Large intestine (tissue), 3 donors: ENCODE data around the gene MLLT6. TPM values are rescaled to one million over a fixed set of nuclear protein-coding genes. Genes with fewer than 3 reads are reported as not detected.

Source experiments
- DNase-seq, 2 donors: peaks; one replicate each; pipeline versions ENCODE4 v3.0.0 to v3.0.0-alpha.2; 2013
- H3K27ac ChIP-seq: one replicate; pipeline ENCODE4 v1.5.1; 2013; ENCODE audit warnings: low read length
- H3K27me3 ChIP-seq: 2 replicates; pipeline ENCODE4 v1.6.1; 2013; ENCODE audit warnings: low read length; ENCODE audit not compliant: control insufficient read depth, insufficient read depth
- H3K36me3 ChIP-seq: 2 replicates; pipeline ENCODE4 v1.6.1; 2013; ENCODE audit warnings: low read length; ENCODE audit not compliant: control insufficient read depth, insufficient read depth
- H3K4me1 ChIP-seq: one replicate; pipeline ENCODE4 v1.6.1; 2013; ENCODE audit warnings: low read length; ENCODE audit not compliant: control insufficient read depth, insufficient read depth
- H3K4me3 ChIP-seq: one replicate; pipeline ENCODE4 v1.5.1; 2013; ENCODE audit warnings: low read length
- H3K9me3 ChIP-seq: one replicate; pipeline ENCODE4 v1.6.1; 2013; ENCODE audit warnings: mild to moderate bottlenecking, low read depth, low read length, moderate library complexity; ENCODE audit not compliant: control insufficient read depth
- WGBS: methylation state at CpG from one replicate; pipeline ENCODE4 v1.1.5; 2013; ENCODE audit warnings: low lambda C conversion rate; ENCODE audit not compliant: insufficient coverage; 5-methylcytosine and 5-hydroxymethylcytosine counted together
- polyA plus RNA-seq: library from polyadenylated mRNA; unstranded; fragments of 120-200 nt; gene quantifications from one replicate; pipeline ENCODE4 v1.2.1, GENCODE V29; 2013

The MLLT6 gene
- polyA plus RNA-seq, 1 donor = 98.2 TPM

DNA sequence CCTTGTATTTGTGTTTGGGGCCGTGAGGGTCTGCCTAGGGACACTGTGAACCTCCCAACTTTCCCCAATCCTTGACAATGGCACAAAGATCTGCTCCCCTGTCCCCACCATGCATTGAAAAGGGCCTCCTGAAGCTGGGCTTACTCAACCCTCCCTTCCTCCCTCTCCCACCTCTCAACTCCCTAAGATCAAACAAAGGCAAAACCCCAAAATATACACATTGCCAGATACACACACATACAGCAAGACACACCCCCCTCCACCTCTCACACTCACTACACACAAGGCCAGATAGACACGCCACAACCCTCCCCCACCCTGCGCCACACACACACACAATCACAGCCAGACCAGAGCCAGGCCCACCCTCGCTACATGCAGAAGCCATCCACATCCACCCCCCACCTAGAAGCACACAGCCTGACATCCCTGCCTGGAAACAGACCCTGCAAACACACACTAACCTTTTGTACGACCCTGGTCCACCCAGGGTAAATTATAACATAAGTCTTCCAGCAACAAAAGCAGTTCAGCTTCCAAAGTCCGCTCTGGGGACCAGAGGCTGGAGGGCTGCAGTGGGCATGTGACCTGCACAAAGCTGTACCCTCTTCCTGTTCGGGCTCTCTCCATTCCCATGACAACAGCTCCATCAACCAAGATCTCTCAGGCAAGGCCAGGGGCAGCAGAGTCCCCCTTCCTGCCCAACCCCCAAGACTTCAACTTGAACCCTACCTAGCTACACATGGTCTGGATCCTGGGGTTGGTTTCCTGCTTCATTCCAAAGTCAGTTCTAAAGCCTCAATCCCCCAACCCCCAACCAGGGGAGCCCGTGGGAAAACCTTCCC is 41.2 kb downstream of the MLLT6 start:
- Histone ChIP-seq H3K27me3 (peaks cover 9% of the 10 kb centered on the region), H3K27ac (peak overlapping the region; percentile 87), H3K36me3 (no peaks in the 10 kb centered on the region), H3K9me3 (no peaks in the 10 kb centered on the region), H3K4me3 (peak overlapping the region; percentile 81), H3K4me1 (peaks cover 67% of the 10 kb centered on the region)
- peak in 1 of 2 donors; percentile 86 for DNase-seq
- no CpG with 5 or more reads among the region's 8 CpGs for WGBS

DNA sequence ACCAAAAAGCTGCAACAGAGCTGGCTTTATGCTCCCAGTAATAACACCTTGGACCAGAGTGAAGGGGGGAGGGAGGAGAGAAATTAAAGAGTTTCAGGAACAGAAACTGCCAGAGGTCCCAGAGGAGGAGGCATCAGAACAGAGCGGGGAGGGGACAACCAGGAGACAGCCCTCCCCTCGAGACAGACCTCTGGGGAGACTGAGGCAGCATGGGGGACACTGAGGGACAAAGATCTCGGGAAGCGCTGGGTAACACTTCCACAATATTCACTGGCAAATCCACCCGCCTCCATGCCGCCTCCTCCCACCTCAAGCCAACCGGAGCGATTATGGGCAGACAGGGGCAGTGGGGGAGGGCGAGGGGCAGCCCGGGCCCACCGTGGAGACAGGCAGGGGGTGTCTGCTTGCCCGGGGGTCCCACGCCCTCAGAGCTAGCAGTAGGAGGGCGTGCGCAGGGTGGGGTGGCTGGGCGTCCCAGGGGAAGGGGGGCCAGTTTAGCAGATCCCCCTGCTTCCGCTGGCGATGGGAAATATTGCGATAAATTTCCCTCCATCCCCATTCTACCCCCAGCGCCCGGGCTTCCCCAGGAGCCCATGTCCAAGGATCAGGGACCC is 41.9 kb downstream of the MLLT6 start:
- H3K36me3 ChIP-seq = no peaks in the 10 kb centered on the region
- peaks cover 63% of the 10 kb centered on the region for H3K4me1 ChIP-seq
- peaks cover 9% of the 10 kb centered on the region for H3K27me3 ChIP-seq
- DNase-seq = no peak
- no CpG with 5 or more reads among the region's 21 CpGs for WGBS
- no peaks in the 10 kb centered on the region for H3K9me3 ChIP-seq
- peak overlapping the region; percentile 87 for H3K27ac ChIP-seq
- peak overlapping the region; percentile 81 for H3K4me3 ChIP-seq

DNA sequence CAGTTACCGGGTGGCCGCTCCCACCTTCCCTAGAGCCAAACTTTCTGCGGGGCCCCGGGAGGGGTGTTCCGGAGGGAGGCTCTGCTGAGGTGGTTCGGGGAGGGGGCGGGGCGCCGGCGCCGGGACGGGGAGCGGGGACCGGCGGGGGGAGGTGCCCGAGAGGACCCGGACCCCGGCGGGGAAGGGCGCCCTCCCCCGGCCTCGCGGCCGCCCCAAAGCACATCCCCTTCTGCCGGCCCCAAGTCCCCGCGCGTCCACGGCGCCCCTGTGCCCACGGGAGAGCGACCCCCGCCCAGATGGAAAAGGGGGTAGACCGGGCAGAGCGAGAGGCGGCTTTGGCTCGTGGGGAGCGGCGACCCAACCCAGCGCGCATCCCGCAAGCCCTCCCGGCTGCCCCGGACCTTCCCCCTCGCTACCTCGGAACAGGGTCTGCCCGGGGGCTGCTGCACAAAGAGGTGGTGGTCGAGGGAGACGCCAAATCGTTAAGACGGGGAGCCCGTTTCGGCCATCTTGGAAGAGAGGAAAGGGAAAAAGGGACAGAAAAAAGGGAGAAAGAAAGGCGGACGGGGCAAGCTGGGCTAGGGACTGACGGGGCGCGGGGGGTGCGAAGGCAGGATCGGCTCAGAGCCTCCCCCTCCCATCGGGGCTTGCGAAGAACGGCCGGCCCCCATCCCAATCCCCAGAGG is 42.5 kb downstream of the MLLT6 start:
- WGBS = no CpG with 5 or more reads among the region's 64 CpGs
- H3K4me1 ChIP-seq = peaks cover 57% of the 10 kb centered on the region
- peaks cover 9% of the 10 kb centered on the region for H3K27me3 ChIP-seq
- peak overlapping the region; percentile 81 for H3K4me3 ChIP-seq
- H3K9me3 ChIP-seq = no peaks in the 10 kb centered on the region
- DNase-seq = peak in 1 of 2 donors; percentile 48
- H3K36me3 ChIP-seq = no peaks in the 10 kb centered on the region
- peak overlapping the region; percentile 87 for H3K27ac ChIP-seq

DNA sequence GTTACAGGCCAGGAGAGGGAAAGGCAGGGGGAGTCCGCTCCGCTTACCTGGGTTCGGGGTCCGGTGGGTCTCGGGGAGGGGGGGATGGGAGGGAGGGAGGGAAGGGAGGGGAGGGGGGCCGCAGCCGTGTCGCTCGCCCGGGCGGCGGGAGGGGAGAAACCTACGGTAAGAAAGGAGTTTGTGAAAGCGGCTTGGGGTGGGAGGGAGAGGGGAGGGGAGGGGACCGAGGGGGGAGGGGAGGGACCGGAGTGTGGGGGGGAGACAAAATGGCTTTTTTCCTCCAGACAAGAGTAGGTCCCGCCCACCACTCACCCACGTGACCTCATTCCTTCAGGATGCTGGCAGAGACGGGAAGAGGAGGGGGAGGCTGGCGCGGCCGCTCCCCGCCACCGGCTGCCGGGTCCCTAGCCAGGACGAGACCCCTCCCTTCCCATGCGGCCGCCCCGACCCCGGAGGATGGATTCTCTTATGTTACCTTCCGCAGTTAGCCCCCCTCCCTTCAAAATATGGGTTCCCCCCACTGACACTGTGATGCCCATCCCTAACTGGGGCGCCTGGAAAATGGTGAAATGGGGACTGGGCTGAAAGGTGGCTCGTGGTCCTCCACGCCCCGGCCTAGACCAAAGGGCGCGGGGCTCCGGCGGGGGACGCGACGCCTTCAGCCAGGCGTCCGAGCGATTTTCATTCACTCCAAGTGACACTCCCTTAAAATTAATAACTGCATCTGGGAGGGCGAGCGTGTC is 43.2 kb downstream of the MLLT6 start, which contains the start of gene PCGF2:
Gene PCGF2, minus strand, starts transcription at position 188 of the 743 bp plus-strand sequence. CDS start 7,934 bp downstream, outside the sequence.
- H3K4me1 ChIP-seq = peaks cover 50% of the 10 kb centered on the region
- WGBS = no CpG with 5 or more reads among the region's 47 CpGs

DNA sequence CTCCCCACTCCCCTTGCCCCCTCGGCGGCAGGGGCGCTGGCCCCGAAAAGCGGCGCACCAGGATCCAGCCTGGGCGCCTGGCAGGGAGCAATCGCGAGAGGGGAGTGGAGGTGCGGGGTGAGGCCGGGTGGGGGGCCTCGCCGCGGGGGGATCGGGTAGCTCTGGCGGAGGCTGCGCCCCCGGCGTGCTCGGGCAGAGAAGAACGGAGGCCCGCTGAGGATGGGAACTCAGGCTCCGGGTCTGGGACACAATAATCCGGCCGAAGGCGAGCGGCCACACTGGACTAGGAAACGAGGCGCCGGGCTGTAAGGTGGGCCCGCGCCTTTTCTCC is 43.8 kb downstream of the MLLT6 start:
- H3K27ac ChIP-seq = peak overlapping the region; percentile 75
- peaks cover 48% of the 10 kb centered on the region for H3K4me1 ChIP-seq
- H3K27me3 ChIP-seq = peaks cover 9% of the 10 kb centered on the region
- H3K9me3 ChIP-seq = no peaks in the 10 kb centered on the region
- peaks cover 2% of the 10 kb centered on the region for H3K36me3 ChIP-seq
- peak overlapping the region; percentile 81 for H3K4me3 ChIP-seq
- no peak for DNase-seq
- no CpG with 5 or more reads among the region's 32 CpGs for WGBS

More for the DNA sequence above, 43.2 kb downstream of the MLLT6 start, which contains the start of gene PCGF2:
- Histone ChIP-seq H3K9me3 (no peaks in the 10 kb centered on the region), H3K27me3 (peaks cover 9% of the 10 kb centered on the region), H3K36me3 (no peaks in the 10 kb centered on the region), H3K27ac (peak within 1 kb of the TSS; percentile 87), H3K4me3 (peak within 1 kb of the TSS; percentile 81)
- peak; percentile 85 to 86 for DNase-seq

DNA sequence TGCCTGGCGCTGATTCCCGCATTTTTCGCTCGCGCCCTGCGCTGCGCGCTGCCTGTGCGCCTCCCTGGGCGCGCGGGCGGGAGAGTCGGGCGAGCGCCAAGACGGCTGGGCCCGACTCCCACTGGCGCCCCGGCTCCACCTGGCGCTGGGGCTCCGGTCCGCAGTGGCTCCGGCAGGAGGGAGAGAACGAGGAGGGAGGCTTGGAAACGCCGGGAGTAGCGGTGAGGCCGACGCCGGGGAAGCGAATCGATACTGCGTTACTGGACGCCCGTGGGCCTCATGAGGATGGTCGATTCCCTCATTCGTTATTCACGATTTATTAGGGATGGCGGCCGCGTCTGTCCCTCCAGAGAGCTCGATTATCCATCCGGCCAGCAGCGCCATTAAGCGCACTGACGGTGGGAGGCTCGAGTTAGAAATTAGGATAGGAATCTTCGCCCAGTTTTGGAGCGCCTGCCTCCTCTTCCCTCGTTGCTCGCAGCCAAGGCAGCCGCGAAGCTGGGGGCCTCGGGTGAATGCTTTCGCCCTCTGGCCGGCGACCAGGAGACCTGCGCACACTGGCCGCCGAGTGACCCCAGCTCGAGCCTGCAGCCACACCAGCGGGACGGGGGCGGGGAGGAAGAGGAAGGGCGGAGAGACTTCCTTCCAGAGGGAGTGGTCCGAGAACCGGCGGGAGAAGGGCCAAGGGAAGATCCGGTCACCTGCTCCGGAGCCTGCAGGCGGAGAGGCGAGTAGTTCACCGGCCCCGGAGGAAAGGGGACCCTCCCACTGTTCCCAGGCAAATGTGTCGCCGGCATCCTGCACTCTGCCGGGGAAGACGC is 44.4 kb downstream of the MLLT6 start:
- DNase-seq = peak in 1 of 2 donors; percentile 82
- H3K36me3 ChIP-seq = peaks cover 3% of the 10 kb centered on the region
- no peaks in the 10 kb centered on the region for H3K9me3 ChIP-seq
- H3K4me1 ChIP-seq = peaks cover 47% of the 10 kb centered on the region
- WGBS = no CpG with 5 or more reads among the region's 79 CpGs
- peak overlapping the region; percentile 75 for H3K27ac ChIP-seq
- H3K27me3 ChIP-seq = peaks cover 9% of the 10 kb centered on the region
- peak overlapping the region; percentile 81 for H3K4me3 ChIP-seq

DNA sequence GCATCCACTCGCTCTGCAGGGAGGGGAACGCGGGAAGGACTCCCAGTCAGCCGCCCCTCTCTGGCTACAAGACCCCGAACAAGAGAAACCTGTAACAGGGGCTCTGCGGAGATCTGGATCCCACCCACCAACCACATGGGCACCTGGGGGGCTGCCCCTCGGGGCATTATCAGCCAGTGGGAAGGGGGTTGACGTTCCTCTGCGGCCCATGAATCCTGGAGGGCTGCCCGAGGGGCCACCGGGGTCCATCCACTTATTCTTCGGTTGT is 44.9 kb downstream of the MLLT6 start:
- peaks cover 44% of the 10 kb centered on the region for H3K4me1 ChIP-seq
- H3K36me3 ChIP-seq = peaks cover 8% of the 10 kb centered on the region
- H3K27ac ChIP-seq = peak overlapping the region; percentile 75
- DNase-seq = no peak
- H3K4me3 ChIP-seq = peak overlapping the region; percentile 81
- H3K9me3 ChIP-seq = no peaks in the 10 kb centered on the region
- H3K27me3 ChIP-seq = peaks cover 9% of the 10 kb centered on the region
- no CpG with 5 or more reads among the region's 12 CpGs for WGBS

DNA sequence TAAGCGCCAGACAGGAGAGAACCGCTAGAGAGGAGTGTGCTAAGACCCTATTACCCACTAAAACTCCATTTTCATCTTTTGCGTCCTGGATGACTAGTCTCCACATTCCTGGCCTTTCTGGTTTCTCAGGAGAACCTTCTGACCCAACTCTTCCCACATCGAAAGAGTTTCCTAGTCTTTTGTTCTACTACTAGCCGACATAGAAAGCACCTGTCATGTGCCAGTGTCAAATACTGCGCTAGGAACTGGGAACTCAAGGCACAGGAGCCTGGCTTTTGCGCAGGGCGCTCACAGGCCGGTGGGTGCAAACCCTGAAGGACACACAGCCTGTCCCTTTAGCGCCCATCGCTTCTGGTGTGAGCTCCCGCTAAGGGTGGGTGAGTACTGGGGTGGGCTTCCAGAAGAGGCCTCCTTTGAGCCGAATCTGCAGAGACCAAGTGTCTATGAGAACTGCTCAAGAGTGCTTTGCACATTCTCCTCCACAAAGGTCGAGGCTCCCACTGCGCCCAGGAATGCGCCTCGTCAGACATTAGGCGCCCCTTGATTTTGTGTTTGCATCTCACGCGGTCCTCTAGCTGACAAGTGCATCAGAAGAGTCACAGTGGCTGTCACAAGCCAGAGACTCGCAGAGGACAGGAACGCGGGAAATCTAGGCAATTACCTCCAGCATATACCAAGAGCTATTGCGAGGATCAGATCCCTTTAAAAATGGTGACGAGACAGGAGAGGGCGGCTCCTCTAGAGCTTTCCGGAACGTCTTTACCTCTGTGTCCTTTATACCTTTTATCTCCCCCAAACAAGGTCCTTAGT is 45.4 kb downstream of the MLLT6 start:
- WGBS = 4% methylated on average over 9 of the region's 28 CpGs
- DNase-seq = peak in 1 of 2 donors; percentile 49
- Histone ChIP-seq H3K4me1 (peaks cover 40% of the 10 kb centered on the region), H3K27me3 (peaks cover 9% of the 10 kb centered on the region), H3K27ac (peak overlapping the region; percentile 85), H3K36me3 (peaks cover 11% of the 10 kb centered on the region), H3K4me3 (peak overlapping the region; percentile 81), H3K9me3 (no peaks in the 10 kb centered on the region)
